ENCODE results near the gene ZNF32.

Gene ZNF32

GRCh38 chr10:43627942-43628341, 20.7 kb downstream of the ZNF32 start:
- Mint-ChIP-seq H3K27me3 (ENCODE audit: low read depth) (peaks cover 1% of the 10 kb centered on the region), H3K27ac (no peak overlapping the region), H3K4me1 (peaks cover 3% of the 10 kb centered on the region), H3K36me3 (ENCODE audit: low read depth) (no peaks in the 10 kb centered on the region), H3K9me3 (peaks cover 9% of the 10 kb centered on the region), H3K4me3 (no peak overlapping the region)
- no peak for TF ChIP-seq CTCF (IDR thresholded peaks at IDR 0.05; ENCODE audit: unreplicated experiment in 3 of 3)

GRCh38 chr10:43623351-43623750, 25.3 kb downstream of the ZNF32 start:
- Mint-ChIP-seq H3K27ac (no peak overlapping the region), H3K9me3 (peaks cover 16% of the 10 kb centered on the region), H3K4me3 (peak overlapping the region in 1 of 3 experiments; percentile 3), H3K27me3 (ENCODE audit: low read depth) (no peaks in the 10 kb centered on the region), H3K4me1 (peaks cover 3% of the 10 kb centered on the region), H3K36me3 (ENCODE audit: low read depth) (peaks cover 4% of the 10 kb centered on the region)
- TF ChIP-seq CTCF (IDR thresholded peaks at IDR 0.05; ENCODE audit: unreplicated experiment in 3 of 3) = no peak

GRCh38 chr10:43622038-43622437, 26.6 kb downstream of the ZNF32 start:
- Mint-ChIP-seq H3K4me1 (peaks cover 3% of the 10 kb centered on the region), H3K9me3 (peaks cover 17% of the 10 kb centered on the region), H3K27me3 (ENCODE audit: low read depth) (no peaks in the 10 kb centered on the region), H3K27ac (no peak overlapping the region), H3K36me3 (ENCODE audit: low read depth) (peaks cover 14% of the 10 kb centered on the region), H3K4me3 (no peak overlapping the region)
- TF ChIP-seq CTCF (IDR thresholded peaks at IDR 0.05; ENCODE audit: unreplicated experiment in 3 of 3) = no peak

GRCh38 chr10:43619368-43619767, 29.3 kb downstream of the ZNF32 start:
- Mint-ChIP-seq H3K4me1 (peaks cover 3% of the 10 kb centered on the region), H3K27ac (no peak overlapping the region), H3K9me3 (peaks cover 37% of the 10 kb centered on the region), H3K4me3 (no peak overlapping the region), H3K27me3 (ENCODE audit: low read depth) (no peaks in the 10 kb centered on the region), H3K36me3 (ENCODE audit: low read depth) (peaks cover 40% of the 10 kb centered on the region)
- TF ChIP-seq CTCF (IDR thresholded peaks at IDR 0.05; ENCODE audit: unreplicated experiment in 3 of 3) = no peak

- Mint-ChIP-seq H3K27me3 (ENCODE audit: low read depth) (peaks cover 3% of the 10 kb centered on the region), H3K36me3 (ENCODE audit: low read depth) (peaks cover 64% of the 10 kb centered on the region), H3K9me3 (peaks cover 37% of the 10 kb centered on the region), H3K27ac (no peak overlapping the region), H3K4me3 (no peak overlapping the region), H3K4me1 (no peaks in the 10 kb centered on the region)
- no peak for TF ChIP-seq CTCF (IDR thresholded peaks at IDR 0.05; ENCODE audit: unreplicated experiment in 3 of 3)
Measured at GRCh38 chr10:43616697-43617370, 31.8 kb downstream of the ZNF32 start.

GRCh38 chr10:43610636-43611035, 38.0 kb downstream of the ZNF32 start:
- Mint-ChIP-seq H3K27me3 (ENCODE audit: low read depth) (peaks cover 3% of the 10 kb centered on the region), H3K27ac (no peak overlapping the region), H3K4me1 (peaks cover 10% of the 10 kb centered on the region), H3K4me3 (peak overlapping the region in 1 of 3 experiments; percentile 41), H3K9me3 (peaks cover 9% of the 10 kb centered on the region), H3K36me3 (ENCODE audit: low read depth) (peaks cover 72% of the 10 kb centered on the region)
- TF ChIP-seq CTCF (IDR thresholded peaks at IDR 0.05; ENCODE audit: unreplicated experiment in 3 of 3) = no peak

Data from nephron (organoid).